Measurements from ENCODE around the gene CNNM1. TPM values are rescaled to one million over a fixed set of nuclear protein-coding genes. Genes with fewer than 3 reads are reported as not detected.

CNNM1 gene
- total RNA-seq, 4 donors from 2014 or later = 0.16 to 0.68 (median 0.20) TPM

GRCh38 chr10:99337311-99337811, 8.2 kb downstream of the CNNM1 start:
- no peak for TF ChIP-seq CTCF (IDR thresholded peaks at IDR 0.05; ENCODE audit: low read depth)

- no peak for TF ChIP-seq CTCF (IDR thresholded peaks at IDR 0.05; ENCODE audit: low read depth)
Measured at GRCh38 chr10:99337901-99338300, 8.7 kb downstream of the CNNM1 start.

GRCh38 chr10:99339077-99339476, 9.9 kb downstream of the CNNM1 start:
- no peak for TF ChIP-seq CTCF (IDR thresholded peaks at IDR 0.05; ENCODE audit: low read depth)

- no peak for TF ChIP-seq CTCF (IDR thresholded peaks at IDR 0.05; ENCODE audit: low read depth)
Measured at GRCh38 chr10:99339563-99340047, 10.4 kb downstream of the CNNM1 start.

GRCh38 chr10:99340650-99341049, 11.5 kb downstream of the CNNM1 start:
- TF ChIP-seq CTCF (IDR thresholded peaks at IDR 0.05; ENCODE audit: low read depth) = no peak

- TF ChIP-seq CTCF (IDR thresholded peaks at IDR 0.05; ENCODE audit: low read depth) = no peak
Measured at GRCh38 chr10:99341248-99341647, 12.1 kb downstream of the CNNM1 start.

- TF ChIP-seq CTCF (IDR thresholded peaks at IDR 0.05; ENCODE audit: low read depth) = no peak
Measured at GRCh38 chr10:99341860-99342490, 12.8 kb downstream of the CNNM1 start.
